SK-N-SH (cell line): ENCODE measurements around the gene PPP1R1C.

Experiments
- CHD2 ChIP-seq: fragments of 150-350 bp; IDR thresholded peaks from 2 replicates; pipeline ENCODE4 v1.6.1; 2018; ENCODE audit warnings: low read length; ENCODE audit not compliant: partially characterized antibody
- EP300 ChIP-seq, 2 experiments: IDR thresholded peaks; 2 replicates each; pipeline versions ENCODE4 v1.4.0 to v1.6.1; 2012; ENCODE audit warnings: borderline replicate concordance in 1 of 2, low read depth in 1 of 2, low read length in 1 of 2
- EZH2phosphoT487 ChIP-seq: fragments of 200-600 bp; sonication (generic); IDR thresholded peaks from 2 replicates; pipeline ENCODE4 v1.6.1; 2017; ENCODE audit warnings: low read depth, mixed run types, mild to moderate bottlenecking, antibody characterized with exemption, moderate library complexity, borderline replicate concordance
- FOXJ3 ChIP-seq: sonication (generic); formaldehyde crosslinking; IDR thresholded peaks from 2 replicates; pipeline ENCODE4 v1.5.1; 2020; ENCODE audit warnings: mild to moderate bottlenecking, missing genetic modification reagents
- GABPA ChIP-seq: IDR thresholded peaks from 2 replicates; pipeline ENCODE4 v1.4.0; 2012; ENCODE audit warnings: low read depth, mild to moderate bottlenecking
- MEF2A ChIP-seq: IDR thresholded peaks from 2 replicates; pipeline ENCODE4 v1.4.0; 2012; ENCODE audit warnings: low read depth, borderline replicate concordance
- SIN3A ChIP-seq: IDR thresholded peaks from 2 replicates; pipeline ENCODE4 v1.6.1; 2012; ENCODE audit warnings: low read depth, mild to moderate bottlenecking, low read length, moderate library complexity, borderline replicate concordance
- TF ChIP-seq, protein P1 (sequence below): fragments of 200-600 bp; sonication (generic); IDR thresholded peaks from 2 replicates; pipeline ENCODE4 v1.6.1; 2017; ENCODE audit warnings: antibody characterized with exemption, mild to moderate bottlenecking, moderate library complexity
- TF ChIP-seq, protein P2 (sequence below): IDR thresholded peaks from 2 replicates; pipeline ENCODE4 v1.4.0; 2012; ENCODE audit warnings: low read depth
- TF ChIP-seq, protein P3 (sequence below): fragments of 150-350 bp; IDR thresholded peaks from 2 replicates; pipeline ENCODE4 v1.6.1; 2016; ENCODE audit warnings: mild to moderate bottlenecking, low read depth, low read length

DNA sequence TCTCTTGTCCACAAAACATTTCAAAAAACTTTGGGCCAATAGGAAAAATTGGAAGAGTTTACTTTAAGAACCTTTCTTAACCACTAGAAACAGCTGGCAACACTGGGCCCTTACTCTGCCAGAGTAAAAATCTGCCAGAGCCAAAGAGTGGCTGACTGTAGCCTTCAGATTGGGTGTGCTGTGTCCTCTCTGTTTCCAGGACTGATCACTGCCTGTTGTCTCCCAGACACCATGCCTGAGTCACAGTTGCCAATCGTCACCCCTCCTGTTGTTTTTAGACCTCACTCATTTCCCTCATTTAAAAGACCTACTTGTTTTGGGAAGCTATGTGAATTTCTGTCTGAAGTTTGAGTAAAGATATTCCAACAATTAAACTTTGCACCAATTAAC lies 159.1 kb downstream of the PPP1R1C start:
- TF ChIP-seq, protein P1, sequence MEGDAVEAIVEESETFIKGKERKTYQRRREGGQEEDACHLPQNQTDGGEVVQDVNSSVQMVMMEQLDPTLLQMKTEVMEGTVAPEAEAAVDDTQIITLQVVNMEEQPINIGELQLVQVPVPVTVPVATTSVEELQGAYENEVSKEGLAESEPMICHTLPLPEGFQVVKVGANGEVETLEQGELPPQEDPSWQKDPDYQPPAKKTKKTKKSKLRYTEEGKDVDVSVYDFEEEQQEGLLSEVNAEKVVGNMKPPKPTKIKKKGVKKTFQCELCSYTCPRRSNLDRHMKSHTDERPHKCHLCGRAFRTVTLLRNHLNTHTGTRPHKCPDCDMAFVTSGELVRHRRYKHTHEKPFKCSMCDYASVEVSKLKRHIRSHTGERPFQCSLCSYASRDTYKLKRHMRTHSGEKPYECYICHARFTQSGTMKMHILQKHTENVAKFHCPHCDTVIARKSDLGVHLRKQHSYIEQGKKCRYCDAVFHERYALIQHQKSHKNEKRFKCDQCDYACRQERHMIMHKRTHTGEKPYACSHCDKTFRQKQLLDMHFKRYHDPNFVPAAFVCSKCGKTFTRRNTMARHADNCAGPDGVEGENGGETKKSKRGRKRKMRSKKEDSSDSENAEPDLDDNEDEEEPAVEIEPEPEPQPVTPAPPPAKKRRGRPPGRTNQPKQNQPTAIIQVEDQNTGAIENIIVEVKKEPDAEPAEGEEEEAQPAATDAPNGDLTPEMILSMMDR, result no peak
- TF ChIP-seq EP300 (IDR thresholded peaks at IDR 0.05; ENCODE audit: borderline replicate concordance in 1 of 2, low read depth in 1 of 2, low read length in 1 of 2) (no peak), SIN3A (no peak), GABPA (no peak), MEF2A (no peak), FOXJ3 (CRISPR knock-in tag) (no peak), CHD2 (no peak), EZH2phosphoT487 (no peak)
- TF ChIP-seq, protein P2, sequence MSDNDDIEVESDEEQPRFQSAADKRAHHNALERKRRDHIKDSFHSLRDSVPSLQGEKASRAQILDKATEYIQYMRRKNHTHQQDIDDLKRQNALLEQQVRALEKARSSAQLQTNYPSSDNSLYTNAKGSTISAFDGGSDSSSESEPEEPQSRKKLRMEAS, result no peak
- TF ChIP-seq, protein P3, sequence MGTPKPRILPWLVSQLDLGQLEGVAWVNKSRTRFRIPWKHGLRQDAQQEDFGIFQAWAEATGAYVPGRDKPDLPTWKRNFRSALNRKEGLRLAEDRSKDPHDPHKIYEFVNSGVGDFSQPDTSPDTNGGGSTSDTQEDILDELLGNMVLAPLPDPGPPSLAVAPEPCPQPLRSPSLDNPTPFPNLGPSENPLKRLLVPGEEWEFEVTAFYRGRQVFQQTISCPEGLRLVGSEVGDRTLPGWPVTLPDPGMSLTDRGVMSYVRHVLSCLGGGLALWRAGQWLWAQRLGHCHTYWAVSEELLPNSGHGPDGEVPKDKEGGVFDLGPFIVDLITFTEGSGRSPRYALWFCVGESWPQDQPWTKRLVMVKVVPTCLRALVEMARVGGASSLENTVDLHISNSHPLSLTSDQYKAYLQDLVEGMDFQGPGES, result no peak
